Amniotic epithelial cell (primary cell): Measurements from ENCODE around the gene CCT7.

Experiments used
- DNase-seq: peaks from one replicate; pipeline ENCODE4 v3.0.0-alpha.2; 2010; ENCODE audit warnings: low read depth

The CCT7 gene

DNA sequence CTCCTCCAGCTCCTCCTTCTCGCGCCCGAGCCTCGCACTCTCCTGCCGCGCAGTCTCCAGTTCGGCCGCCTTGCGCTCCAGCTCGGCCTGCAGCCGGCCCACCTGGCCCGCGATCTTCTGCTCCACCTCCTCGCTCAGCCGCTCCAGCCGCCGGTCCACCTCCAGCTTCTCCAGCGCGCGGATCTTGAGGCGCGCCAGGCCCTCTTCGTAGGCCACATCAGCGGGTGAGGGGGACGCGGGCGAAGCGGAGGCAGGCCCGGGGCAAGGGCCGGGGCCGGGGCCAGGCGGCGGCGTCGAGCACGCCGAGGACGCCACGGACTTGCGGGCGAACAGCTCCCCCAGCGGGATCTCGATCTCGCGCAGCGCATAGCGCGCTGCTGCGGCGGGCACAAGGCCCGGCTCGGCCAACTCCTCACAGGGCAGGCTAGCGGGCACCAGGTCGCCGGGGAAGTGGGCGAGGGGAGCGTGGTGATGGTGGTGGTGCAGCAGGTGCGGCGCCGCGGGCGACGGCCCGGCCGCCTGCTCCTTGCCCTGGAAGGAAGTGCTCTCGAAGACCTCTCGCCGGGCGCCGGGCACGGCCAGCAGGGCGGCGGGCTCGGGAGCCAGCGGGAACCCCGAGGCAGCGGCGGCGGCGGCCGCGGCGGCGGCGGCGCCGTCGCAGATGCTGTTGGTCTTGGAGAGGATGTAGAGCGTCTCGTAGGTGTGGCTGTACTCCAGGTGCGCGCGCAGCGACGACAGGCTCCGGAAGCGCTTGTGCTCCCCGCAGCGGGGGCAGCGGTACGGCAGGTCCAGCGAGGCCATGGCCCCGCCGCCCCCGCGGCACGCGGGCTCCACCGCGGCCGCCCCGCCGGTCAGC is 35.0 kb downstream of the CCT7 start:
- peak; percentile 22 for DNase-seq

DNA sequence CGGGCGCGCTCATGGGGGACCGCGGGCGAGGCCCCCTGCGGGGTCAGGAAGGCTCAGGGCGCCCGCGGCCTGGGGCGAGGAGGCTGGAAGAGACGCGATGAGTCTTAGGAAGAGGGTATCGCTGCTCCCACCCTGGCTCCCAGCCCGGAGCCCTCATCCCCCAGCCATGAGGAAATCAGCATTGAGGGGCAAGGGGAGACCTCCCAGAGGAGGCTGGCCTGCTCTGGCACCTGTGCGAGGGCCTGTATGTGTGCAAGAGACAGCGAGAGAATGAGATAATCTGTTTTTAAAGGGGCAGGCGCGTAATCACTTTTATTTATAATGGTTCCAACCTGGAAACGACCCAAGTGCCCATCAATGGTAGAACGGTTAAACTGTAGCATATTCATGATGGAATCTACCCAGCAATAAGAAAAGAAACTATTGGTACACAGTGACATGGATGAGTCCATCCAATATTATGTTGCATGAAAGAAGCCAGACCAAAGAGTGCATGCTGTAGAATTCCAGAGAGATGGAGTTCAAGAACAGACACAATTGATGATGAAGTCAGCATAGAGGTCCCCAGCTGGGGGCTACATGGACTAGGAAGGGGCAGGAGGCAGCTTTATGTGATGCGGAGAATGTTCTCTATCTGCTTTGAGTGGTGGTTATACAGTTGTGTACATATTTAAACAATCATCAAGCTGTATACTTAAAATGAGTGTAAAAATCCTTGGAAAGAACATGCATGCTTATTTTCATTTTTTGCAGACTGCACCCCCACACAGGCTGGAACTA is 35.8 kb downstream of the CCT7 start:
- DNase-seq = no peak

DNA sequence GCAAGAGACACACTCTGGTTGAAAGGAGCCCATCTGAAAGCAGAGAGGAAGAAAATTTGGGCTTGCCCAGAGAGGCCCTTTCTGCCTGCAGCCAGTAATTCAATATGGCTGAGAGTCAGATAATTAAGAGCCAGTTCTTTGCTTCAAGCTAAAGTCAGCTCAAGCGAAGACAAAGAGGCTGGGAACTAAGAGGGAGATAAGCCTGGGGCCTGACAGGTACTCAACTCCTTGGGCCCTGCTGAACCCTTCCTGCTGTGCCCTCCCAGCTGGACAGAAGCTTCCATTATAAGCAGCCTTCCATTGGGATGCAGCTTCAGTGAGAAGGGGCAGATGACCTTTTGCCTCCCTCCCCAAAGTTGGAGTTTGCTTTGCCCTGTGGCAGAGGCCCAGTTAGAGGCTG is 38.2 kb downstream of the CCT7 start:
- DNase-seq = no peak

GRCh38 chr2:73279852-73280251 is 45.7 kb downstream of the CCT7 start:
- no peak for DNase-seq

DNA sequence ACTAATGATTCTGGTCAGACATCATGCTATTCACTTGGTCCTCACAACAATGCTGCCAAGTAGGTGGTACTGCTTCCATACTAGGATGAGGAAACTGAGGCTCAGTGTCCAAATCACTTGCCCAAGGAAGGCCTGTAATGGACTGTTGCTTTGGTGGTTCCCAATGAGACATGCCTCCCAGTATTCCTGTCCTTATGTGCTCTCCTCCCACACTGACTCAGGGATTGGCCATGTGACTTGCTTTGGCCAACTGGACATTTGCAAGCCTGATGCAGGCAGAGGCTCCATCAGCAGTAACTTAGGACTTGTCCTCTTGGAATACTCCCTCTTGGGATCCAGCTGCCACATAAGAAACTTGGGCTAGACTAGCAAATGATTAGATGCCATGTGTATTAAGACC is 47.1 kb downstream of the CCT7 start:
- peak; percentile 13 for DNase-seq

DNA sequence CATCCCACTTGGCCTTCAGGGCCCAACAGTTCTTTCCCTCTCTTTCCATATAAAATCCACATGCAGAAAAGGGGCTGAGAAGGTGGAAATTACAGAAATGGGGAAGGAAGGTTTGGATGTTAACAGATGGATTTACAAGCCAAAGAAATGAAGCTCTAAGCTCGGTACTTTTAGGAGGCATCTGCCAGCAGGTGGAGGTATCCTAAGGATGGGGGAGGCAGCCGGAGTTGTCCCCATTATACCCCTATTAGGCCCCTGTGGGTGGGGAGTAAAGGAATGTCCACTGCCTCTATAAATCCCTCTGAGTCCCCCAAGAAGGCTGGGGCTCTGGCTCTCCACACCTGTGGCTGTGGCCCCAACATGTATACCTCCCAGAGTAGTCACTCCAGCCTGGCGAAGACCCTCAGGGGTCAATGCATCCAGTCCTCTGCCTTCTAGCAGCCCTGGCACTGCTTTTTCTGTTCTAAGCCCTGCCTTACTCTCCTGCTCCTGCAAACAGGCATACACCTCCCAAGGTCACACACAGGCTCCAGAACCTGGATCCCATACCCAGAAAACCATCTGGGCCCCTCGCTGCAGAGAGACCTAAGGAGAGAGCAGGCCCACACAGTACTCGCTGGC is 48.9 kb downstream of the CCT7 start:
- no peak for DNase-seq

GRCh38 chr2:73283545-73284295 is 49.6 kb downstream of the CCT7 start:
- no peak for DNase-seq

- DNase-seq = peak; percentile 17
These were observed 50.4 kb downstream of the CCT7 start, which contains the start of gene FBXO41 for GRCh38 chr2:73284296-73285158. Gene FBXO41 (minus strand): TSS chr2:73284478. CDS start chr2:73269630, 14,848 bp downstream.

- no peak for DNase-seq
These were observed 51.1 kb downstream of the CCT7 start for GRCh38 chr2:73285159-73285739.

DNA sequence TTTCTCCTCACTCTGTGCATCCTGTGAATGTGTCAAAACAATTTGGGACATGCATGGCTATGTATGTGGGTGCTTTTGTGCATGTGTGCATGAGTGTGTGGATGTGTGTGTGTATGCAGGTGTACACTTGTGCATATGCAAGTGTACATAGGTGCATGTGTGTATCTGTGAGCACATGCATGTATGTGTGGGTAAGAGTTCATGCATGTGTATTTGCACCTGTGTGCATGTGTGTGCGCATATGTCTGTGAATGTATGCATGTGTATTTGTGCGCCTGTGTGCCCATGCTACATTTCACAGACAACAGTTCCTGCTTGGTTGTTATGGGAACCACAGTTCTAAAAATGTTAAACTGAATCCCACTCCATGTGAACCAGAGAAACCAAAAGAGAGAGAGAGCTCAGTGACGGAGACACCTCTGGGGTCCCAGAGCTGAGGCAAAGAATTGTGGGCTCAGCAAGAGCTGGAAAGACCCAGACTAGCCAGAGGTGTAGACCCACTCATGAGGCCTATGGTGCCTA is 52.1 kb downstream of the CCT7 start:
- no peak for DNase-seq

DNA sequence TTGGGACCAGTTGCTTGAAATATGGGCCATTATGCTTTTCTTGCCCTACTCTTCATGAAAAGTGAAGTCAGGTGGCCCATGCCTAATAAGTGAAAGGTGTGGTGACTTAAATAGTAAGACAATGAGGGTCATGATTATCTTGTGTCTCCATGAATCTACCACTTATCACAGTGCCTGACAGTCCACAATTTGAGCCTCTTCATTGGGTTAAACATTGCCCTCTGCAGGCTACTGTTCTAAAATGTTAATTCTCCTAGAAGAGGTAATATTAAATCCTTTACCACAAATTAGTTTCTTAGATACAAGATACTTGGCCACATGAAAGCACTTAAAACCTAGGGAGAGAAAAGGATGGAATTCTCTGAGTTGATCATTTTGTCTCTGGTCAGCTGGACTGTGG is 55.2 kb downstream of the CCT7 start:
- no peak for DNase-seq

DNA sequence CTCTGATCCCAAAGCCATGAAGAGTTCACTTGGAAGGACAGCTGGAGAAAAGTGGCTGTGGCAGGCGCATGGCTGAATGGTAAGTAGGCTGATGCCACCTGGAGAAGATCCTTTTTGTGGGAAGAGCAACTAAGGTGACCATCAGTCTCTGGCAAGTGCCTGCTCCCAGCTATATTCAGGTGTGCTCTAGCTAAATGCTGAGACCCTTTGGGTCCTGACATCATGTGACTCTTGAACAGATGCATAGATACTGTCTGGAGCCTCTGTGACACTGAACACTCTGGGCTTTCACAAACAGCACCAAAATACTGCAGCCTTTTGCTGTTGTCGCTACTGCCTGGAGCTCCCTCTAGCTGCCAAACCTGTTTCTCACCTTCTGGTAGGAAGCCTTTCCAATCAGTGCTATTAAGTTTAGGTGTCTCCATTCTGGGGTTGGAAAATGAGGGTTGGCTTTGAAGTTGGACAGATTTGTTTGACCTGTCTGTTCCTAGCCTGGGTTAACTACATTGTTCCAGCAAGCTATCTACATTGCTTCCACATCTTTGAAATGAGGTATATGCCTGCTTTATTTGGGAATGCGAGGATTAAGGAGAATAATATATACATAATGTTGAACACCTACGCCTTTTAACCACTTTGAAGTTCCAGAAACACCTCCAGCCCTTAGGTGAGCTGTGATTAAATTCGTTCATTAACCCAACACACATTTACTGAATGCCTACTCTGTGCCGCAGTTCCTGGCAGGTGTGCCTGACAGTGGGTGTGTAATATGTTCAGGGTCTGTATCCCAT is 56.1 kb downstream of the CCT7 start:
- DNase-seq = peak; percentile 37

GRCh38 chr2:73291093-73291460 is 57.0 kb downstream of the CCT7 start:
- peak; percentile 34 for DNase-seq

DNA sequence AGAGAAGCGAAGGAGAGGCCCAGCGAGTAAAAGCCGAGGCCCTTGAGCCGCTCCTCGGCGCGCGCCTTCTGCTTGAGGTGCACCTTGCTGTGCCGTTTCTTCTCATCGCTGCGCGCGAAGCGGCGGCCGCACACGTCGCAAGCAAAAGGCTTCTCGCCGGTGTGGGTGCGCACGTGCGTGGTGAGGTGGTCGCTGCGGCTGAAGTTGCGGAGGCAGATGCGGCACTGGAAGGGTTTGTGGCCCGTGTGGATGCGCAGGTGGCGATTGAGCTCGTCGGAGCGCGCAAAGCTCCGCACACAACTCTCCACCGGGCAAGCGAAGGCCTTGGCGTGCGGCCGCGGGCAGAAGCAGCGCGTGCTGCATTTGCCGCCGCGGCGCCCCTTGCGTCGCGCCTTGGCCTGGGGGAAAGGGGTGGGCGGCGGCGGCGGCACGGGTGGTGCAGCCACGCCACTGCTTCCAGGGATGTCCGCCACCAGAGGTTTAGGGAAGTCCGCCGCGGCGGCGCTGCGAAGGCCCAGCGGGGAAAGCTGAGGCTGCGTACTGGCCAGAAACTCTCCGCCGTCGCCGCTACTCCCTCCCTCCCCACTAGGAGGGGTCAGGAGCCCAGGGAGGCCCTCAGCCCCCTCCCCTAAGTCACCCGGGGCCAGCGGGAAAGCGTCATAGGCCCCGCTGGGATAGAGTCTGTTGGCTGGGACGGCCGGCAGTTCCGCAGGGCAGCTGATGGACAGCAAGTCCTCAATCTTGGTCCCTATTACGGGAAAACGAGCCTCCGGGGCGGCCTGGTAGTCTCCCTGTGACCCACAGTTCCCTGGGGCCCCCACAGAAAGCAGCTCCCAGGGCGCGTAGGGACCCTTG is 57.6 kb downstream of the CCT7 start:
- no peak for DNase-seq

DNA sequence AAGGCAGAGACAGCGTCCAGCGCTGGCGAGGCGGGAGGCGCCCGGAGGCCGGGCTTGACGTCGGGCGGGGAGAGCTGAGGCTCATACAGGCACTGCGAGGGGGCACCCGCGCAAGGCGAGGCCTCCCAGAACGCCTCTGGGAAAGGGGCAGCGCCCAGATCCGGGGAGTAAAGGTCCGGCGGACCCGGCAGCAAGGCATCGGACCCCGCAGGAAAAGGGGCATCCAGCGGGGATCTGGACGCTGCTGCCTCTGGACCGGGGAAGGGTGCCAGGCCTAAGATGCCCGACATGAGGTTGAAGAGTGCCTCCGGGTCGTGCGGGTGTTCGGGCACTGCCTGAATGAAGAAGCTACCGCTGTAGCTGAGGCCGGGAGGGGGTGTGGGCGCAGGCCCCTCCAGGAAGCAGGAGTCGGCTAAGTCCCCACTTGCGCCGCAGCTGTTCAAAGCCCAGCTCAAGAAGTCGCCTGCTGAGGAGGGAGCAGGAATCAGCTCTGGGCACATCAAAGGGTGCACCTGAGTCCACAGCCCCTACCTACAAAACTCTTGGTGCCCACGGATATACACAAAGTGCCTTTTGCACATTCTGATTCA is 58.3 kb downstream of the CCT7 start:
- no peak for DNase-seq

GRCh38 chr2:73292906-73293533 is 58.9 kb downstream of the CCT7 start:
- no peak for DNase-seq

GRCh38 chr2:73293534-73294171 is 59.5 kb downstream of the CCT7 start, which contains the start of gene EGR4:
Gene EGR4 (minus strand): TSS chr2:73293548. CDS start chr2:73293317, 231 bp downstream.
- DNase-seq = peak; percentile 41
